ENCODE results near the gene RALGAPA2. TPM values are rescaled to one million over a fixed set of nuclear protein-coding genes. Genes with fewer than 3 reads are reported as not detected.

Gene RALGAPA2
- total and polyA plus RNA-seq, 2 donors (not counting 3 experiments of a cell fraction or from before 2014, with no cell fraction given), result 10.0 to 46.8 TPM

GRCh38 chr20:20466341-20466879 lies 246.0 kb downstream of the RALGAPA2 start:
- DNase-seq (ENCODE audit: low read depth, low spot score) (no peak), FAIRE-seq (no peak)
- H3K4me1 ChIP-seq (ENCODE audit: control insufficient read depth, extremely low read depth, insufficient read depth, low read length), result no peaks in the 10 kb centered on the region
- no peak overlapping the region for H3K4me3 ChIP-seq (replicated peaks in 1 of 3; ENCODE audit: insufficient read depth in 1 of 3, low read depth in 1 of 3, low read length in 3 of 3)
- H3K36me3 ChIP-seq (ENCODE audit: control insufficient read depth in 2 of 2, extremely low read depth in 1 of 2, insufficient read depth in 2 of 2, low read length in 2 of 2), result peaks cover 0 to 2% of the 10 kb centered on the region in 2 experiments
- no peak overlapping the region for H2AFZ ChIP-seq (ENCODE audit: low read depth, low read length)
- no peak overlapping the region for H3K4me2 ChIP-seq (ENCODE audit: insufficient read depth, low read length)
- no peaks in the 10 kb centered on the region for H3K27me3 ChIP-seq (ENCODE audit: control insufficient read depth in 2 of 2, insufficient read depth in 2 of 2, low read length in 2 of 2)
- H3K9ac ChIP-seq (replicated peaks; ENCODE audit: extremely low read depth, insufficient read depth, low read length), result no peak overlapping the region
- no peak overlapping the region for H3K27ac ChIP-seq (ENCODE audit: insufficient read depth, low read depth, low read length)
- BruUV-seq (replicated peaks), result no TSS peak
- dilution Hi-C loops (cut with MboI; ENCODE audit: extremely low pct_ligation_motif_present, low sequenced_read_pairs) (no loop called here), intact Hi-C loops (cut with micrococcal nuclease) (no loop called here)
- CTCF ChIA-PET, result interaction anchor here (1.2 kb wide), 1 partner anchor 25 kb away, joined by 3 read pairs; no protein-coding TSS in a partner anchor
- H3K9me3 ChIP-seq (replicated peaks; ENCODE audit: control insufficient read depth, insufficient read depth, low read length), result no peaks in the 10 kb centered on the region
- no peaks in the 10 kb centered on the region for H4K20me1 ChIP-seq (replicated peaks; ENCODE audit: control insufficient read depth, extremely low read depth, insufficient read depth, low read length)
- no peaks in the 10 kb centered on the region for H3K9me1 ChIP-seq (replicated peaks; ENCODE audit: control insufficient read depth, extremely low read depth, insufficient read depth, low read length)
- POLR2A ChIA-PET, result no interaction called here
- TF ChIP-seq JUN (IDR thresholded peaks at IDR 0.05; ENCODE audit: borderline replicate concordance, insufficient read depth, insufficient read length, low read depth), result no peak
- no peak for TF ChIP-seq MAX (IDR thresholded peaks at IDR 0.05; ENCODE audit: insufficient read depth, insufficient read length)
- no peak for TF ChIP-seq EZH2 (IDR thresholded peaks at IDR 0.05; ENCODE audit: borderline replicate concordance, low read depth, low read length, severe bottlenecking)
- TF ChIP-seq GATA2 (IDR thresholded peaks at IDR 0.05; ENCODE audit: insufficient read depth, insufficient read length, low read depth, low read length), result no peak
- TF ChIP-seq POLR2A (IDR thresholded peaks at IDR 0.05; ENCODE audit: low read depth, low read length), result no peak
- TF ChIP-seq FOS (IDR thresholded peaks at IDR 0.05; ENCODE audit: borderline replicate concordance, insufficient read depth, low read length), result no peak
- no peaks in the 10 kb centered on the region for H3K79me2 ChIP-seq (ENCODE audit: control insufficient read depth, insufficient read depth, low read length)

- Histone ChIP-seq H3K27me3 (ENCODE audit: control insufficient read depth in 2 of 2, insufficient read depth in 2 of 2, low read length in 2 of 2) (no peaks in the 10 kb centered on the region), H3K36me3 (ENCODE audit: control insufficient read depth in 2 of 2, extremely low read depth in 1 of 2, insufficient read depth in 2 of 2, low read length in 2 of 2) (peaks cover 0 to 2% of the 10 kb centered on the region in 2 experiments), H3K27ac (ENCODE audit: insufficient read depth, low read depth, low read length) (no peak overlapping the region), H3K4me3 (replicated peaks in 1 of 3; ENCODE audit: insufficient read depth in 1 of 3, low read depth in 1 of 3, low read length in 3 of 3) (no peak overlapping the region), H3K4me1 (ENCODE audit: control insufficient read depth, extremely low read depth, insufficient read depth, low read length) (no peaks in the 10 kb centered on the region), H3K79me2 (ENCODE audit: control insufficient read depth, insufficient read depth, low read length) (no peaks in the 10 kb centered on the region), H4K20me1 (replicated peaks; ENCODE audit: control insufficient read depth, extremely low read depth, insufficient read depth, low read length) (no peaks in the 10 kb centered on the region), H2AFZ (ENCODE audit: low read depth, low read length) (no peak overlapping the region), H3K9me3 (replicated peaks; ENCODE audit: control insufficient read depth, insufficient read depth, low read length) (no peaks in the 10 kb centered on the region), H3K9ac (replicated peaks; ENCODE audit: extremely low read depth, insufficient read depth, low read length) (no peak overlapping the region), H3K9me1 (replicated peaks; ENCODE audit: control insufficient read depth, extremely low read depth, insufficient read depth, low read length) (no peaks in the 10 kb centered on the region), H3K4me2 (ENCODE audit: insufficient read depth, low read length) (no peak overlapping the region)
- dilution Hi-C loops (cut with MboI; ENCODE audit: extremely low pct_ligation_motif_present, low sequenced_read_pairs) (no loop called here), intact Hi-C loops (cut with micrococcal nuclease) (no loop called here)
- ChIA-PET CTCF (interaction anchor here (1.1 kb wide), 1 partner anchor 18 kb away, joined by 3 read pairs; no protein-coding TSS in a partner anchor), POLR2A (no interaction called here)
- TF ChIP-seq FOS (IDR thresholded peaks at IDR 0.05; ENCODE audit: borderline replicate concordance, insufficient read depth, low read length) (no peak), MAX (IDR thresholded peaks at IDR 0.05; ENCODE audit: insufficient read depth, insufficient read length) (no peak), CTCF (IDR thresholded peaks at IDR 0.05; ENCODE audit: extremely low read depth in 1 of 2, insufficient read depth in 1 of 2, low read depth in 1 of 2, low read length in 2 of 2) (peak; percentile 4 to 7), EZH2 (IDR thresholded peaks at IDR 0.05; ENCODE audit: borderline replicate concordance, low read depth, low read length, severe bottlenecking) (no peak), GATA2 (IDR thresholded peaks at IDR 0.05; ENCODE audit: insufficient read depth, insufficient read length, low read depth, low read length) (no peak)
- DNase-seq (ENCODE audit: low read depth, low spot score) (no peak), FAIRE-seq (no peak)
- no TSS peak for BruUV-seq (replicated peaks)
Observed at GRCh38 chr20:20465252-20465651, 247.2 kb downstream of the RALGAPA2 start.

All from endothelial cell of umbilical vein (primary cell).